Glutamatergic neuron (in vitro differentiated cells): ENCODE measurements around the gene CSNK1D. TPM values are rescaled to one million over a fixed set of nuclear protein-coding genes. Genes with fewer than 3 reads are reported as not detected.

Source experiments
- DNase-seq: peaks from one replicate; pipeline ENCODE4 v3.0.0; 2022
- H3K27ac Mint-ChIP-seq: one replicate; pipeline ENCODE4 v1.8.0; 2020; ENCODE audit warnings: mild to moderate bottlenecking, mixed read lengths, inconsistent platforms; ENCODE audit not compliant: unreplicated experiment
- H3K27me3 Mint-ChIP-seq: one replicate; pipeline ENCODE4 v1.8.0; 2020; ENCODE audit warnings: mild to moderate bottlenecking, moderate library complexity, mixed read lengths, inconsistent platforms; ENCODE audit not compliant: unreplicated experiment
- H3K36me3 Mint-ChIP-seq: one replicate; pipeline ENCODE4 v1.8.0; 2020; ENCODE audit warnings: mild to moderate bottlenecking, mixed read lengths, inconsistent platforms; ENCODE audit not compliant: unreplicated experiment
- H3K4me1 Mint-ChIP-seq: one replicate; pipeline ENCODE4 v1.8.0; 2020; ENCODE audit warnings: mild to moderate bottlenecking, low read depth, mixed read lengths, inconsistent platforms; ENCODE audit not compliant: unreplicated experiment
- H3K4me3 Mint-ChIP-seq: one replicate; pipeline ENCODE4 v1.8.0; 2020; ENCODE audit warnings: mild to moderate bottlenecking, mixed read lengths, inconsistent platforms; ENCODE audit not compliant: unreplicated experiment
- H3K9me3 Mint-ChIP-seq: one replicate; pipeline ENCODE4 v1.8.0; 2020; ENCODE audit warnings: mild to moderate bottlenecking, moderate library complexity, mixed read lengths, inconsistent platforms; ENCODE audit not compliant: unreplicated experiment
- CTCF ChIP-seq: fragments of 200-600 bp; sonication (generic); IDR thresholded peaks from one replicate; pipeline ENCODE4 v1.5.0; 2021; ENCODE audit not compliant: partially characterized antibody, unreplicated experiment
- total RNA-seq: library from RNA; stranded (reverse); fragmentation: NEBNext Ultra II Directional; extraction: Animal tissue kit (Norgen Biotek cat#: 25700); gene quantifications from one replicate; pipeline ENCODE4 v1.2.1, GENCODE V29; 2021; ENCODE audit not compliant: unreplicated experiment

CSNK1D gene
- total RNA-seq, 1 donor from 2014 or later: 211 TPM

GRCh38 chr17:82201498-82201910 is 72.0 kb downstream of the CSNK1D start:
- peaks cover 4% of the 10 kb centered on the region for H3K27me3 Mint-ChIP-seq
- DNase-seq: no peak
- peaks cover 6% of the 10 kb centered on the region for H3K9me3 Mint-ChIP-seq
- no peak overlapping the region for H3K27ac Mint-ChIP-seq
- no peaks in the 10 kb centered on the region for H3K36me3 Mint-ChIP-seq
- no peak for TF ChIP-seq CTCF
- H3K4me3 Mint-ChIP-seq: no peak overlapping the region
- H3K4me1 Mint-ChIP-seq: peaks cover 16% of the 10 kb centered on the region

DNA sequence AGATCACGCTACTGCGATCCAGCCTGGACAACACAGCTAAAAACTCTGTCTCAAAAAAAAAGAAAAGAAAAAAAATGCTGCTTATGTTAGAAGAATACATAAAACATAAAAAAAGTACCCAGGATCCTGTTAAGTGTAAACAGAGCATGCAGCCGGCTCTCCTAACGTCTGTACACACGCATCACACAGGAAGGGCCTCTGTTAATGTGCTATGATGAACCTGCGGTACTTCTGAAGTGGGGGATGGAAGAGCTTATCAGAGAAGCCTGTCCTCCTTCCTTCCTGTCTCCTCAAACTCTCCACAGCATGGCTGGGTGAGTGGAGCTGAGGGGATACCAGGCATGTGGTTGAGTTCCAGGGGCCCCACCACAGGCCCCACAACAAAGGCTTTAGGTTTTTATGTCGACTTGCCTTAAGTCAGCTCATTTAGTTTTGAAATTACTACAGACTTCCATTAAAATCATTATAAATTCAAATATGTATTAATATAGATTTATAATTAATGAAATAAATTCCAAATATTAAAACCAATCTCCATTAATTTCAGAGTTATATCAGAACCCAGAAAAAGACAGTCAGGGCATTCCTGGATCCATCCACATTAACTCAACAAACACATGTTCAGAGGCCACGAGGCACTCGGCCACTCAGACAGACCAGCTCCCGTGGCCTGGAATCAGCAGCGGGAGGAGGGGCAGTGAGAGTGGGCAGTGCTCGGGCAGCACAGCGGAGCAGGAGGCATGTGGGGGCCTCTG is 72.6 kb downstream of the CSNK1D start:
- TF ChIP-seq CTCF: no peak
- Mint-ChIP-seq H3K4me1 (peaks cover 13% of the 10 kb centered on the region), H3K36me3 (no peaks in the 10 kb centered on the region), H3K9me3 (peaks cover 6% of the 10 kb centered on the region), H3K27me3 (peaks cover 4% of the 10 kb centered on the region), H3K4me3 (no peak overlapping the region), H3K27ac (no peak overlapping the region)
- no peak for DNase-seq

GRCh38 chr17:82200135-82200534 is 73.4 kb downstream of the CSNK1D start:
- Mint-ChIP-seq H3K27me3 (peaks cover 1% of the 10 kb centered on the region), H3K36me3 (no peaks in the 10 kb centered on the region), H3K27ac (no peak overlapping the region), H3K4me1 (peaks cover 6% of the 10 kb centered on the region), H3K4me3 (no peak overlapping the region), H3K9me3 (peaks cover 1% of the 10 kb centered on the region)
- DNase-seq: no peak
- TF ChIP-seq CTCF: no peak

GRCh38 chr17:82199496-82199895 is 74.0 kb downstream of the CSNK1D start:
- Mint-ChIP-seq H3K9me3 (no peaks in the 10 kb centered on the region), H3K27me3 (peaks cover 1% of the 10 kb centered on the region), H3K36me3 (no peaks in the 10 kb centered on the region), H3K27ac (no peak overlapping the region), H3K4me1 (peaks cover 2% of the 10 kb centered on the region), H3K4me3 (no peak overlapping the region)
- TF ChIP-seq CTCF: no peak
- DNase-seq: no peak

GRCh38 chr17:82198092-82198491 is 75.4 kb downstream of the CSNK1D start:
- TF ChIP-seq CTCF: no peak
- H3K36me3 Mint-ChIP-seq: peaks cover 7% of the 10 kb centered on the region
- H3K4me3 Mint-ChIP-seq: no peak overlapping the region
- no peaks in the 10 kb centered on the region for H3K4me1 Mint-ChIP-seq
- no peak for DNase-seq
- H3K27me3 Mint-ChIP-seq: peaks cover 1% of the 10 kb centered on the region
- no peak overlapping the region for H3K27ac Mint-ChIP-seq
- H3K9me3 Mint-ChIP-seq: no peaks in the 10 kb centered on the region
